Omental fat pad (tissue), 4 donors: ENCODE results near the gene TNFSF15. TPM values are rescaled to one million over a fixed set of nuclear protein-coding genes. Genes with fewer than 3 reads are reported as not detected.

Experiments
- ATAC-seq: fragments of 150-250 bp; one replicate; pipeline ENCODE4 v1.9.1; 2016; ENCODE audit warnings: mild to moderate bottlenecking, moderate library complexity; ENCODE audit not compliant: low FRiP score
- DNase-seq: peaks from one replicate; pipeline ENCODE4 v3.0.0-alpha.2; 2019; ENCODE audit warnings: low spot score
- total RNA-seq, 4 donors: library from RNA; depleted of rRNA; stranded (reverse); fragments of >200 nt; gene quantifications; one replicate each; pipeline ENCODE4 v1.1.0, GENCODE V29; 2016
- TF ChIP-seq, protein P1 (sequence below), 3 donors: fragments of 450-650 bp; IDR thresholded peaks; one replicate each; pipeline ENCODE4 v1.5.1; 2016 to 2017; ENCODE audit warnings: antibody characterized with exemption in 3 of 3, mild to moderate bottlenecking in 3 of 3, moderate library complexity in 2 of 3

Gene TNFSF15
- total RNA-seq, 4 donors from 2014 or later: 0.36 to 2.4 (median 0.50) TPM; not detected in 1

DNA sequence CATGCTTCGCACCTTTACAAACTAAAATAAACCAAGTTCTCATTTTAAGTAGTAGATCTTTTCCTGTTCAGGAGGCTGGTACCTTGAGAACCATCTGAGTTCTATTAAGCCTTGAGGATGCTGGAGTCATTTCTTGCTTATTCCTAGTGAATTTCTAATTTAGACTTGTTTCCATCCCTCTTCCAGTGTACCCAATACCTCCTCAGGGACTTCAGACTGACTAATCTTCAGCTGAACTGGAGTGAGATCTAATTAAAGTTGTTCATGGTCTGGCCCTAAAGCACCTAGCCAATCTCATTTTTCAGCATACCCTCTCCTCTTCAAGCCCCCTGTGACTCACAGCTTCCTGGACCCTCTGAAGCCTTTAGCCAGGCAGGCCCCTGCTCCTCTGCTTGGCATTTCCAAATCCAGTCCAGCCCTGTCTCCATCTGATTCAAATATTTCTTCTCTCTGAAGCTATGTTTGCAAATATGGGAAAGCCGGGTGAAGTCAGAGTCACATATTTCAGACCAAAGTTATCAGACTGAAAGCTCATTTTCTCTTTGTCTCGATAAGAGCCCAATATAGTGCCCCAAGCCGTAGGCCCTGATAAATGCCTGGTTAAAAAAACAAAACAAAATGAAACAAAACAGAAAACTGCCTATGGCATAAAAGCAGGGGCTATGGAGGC is 19.4 kb upstream of the TNFSF15 start:
- ATAC-seq (no peak), DNase-seq (no peak)
- TF ChIP-seq, protein P1, sequence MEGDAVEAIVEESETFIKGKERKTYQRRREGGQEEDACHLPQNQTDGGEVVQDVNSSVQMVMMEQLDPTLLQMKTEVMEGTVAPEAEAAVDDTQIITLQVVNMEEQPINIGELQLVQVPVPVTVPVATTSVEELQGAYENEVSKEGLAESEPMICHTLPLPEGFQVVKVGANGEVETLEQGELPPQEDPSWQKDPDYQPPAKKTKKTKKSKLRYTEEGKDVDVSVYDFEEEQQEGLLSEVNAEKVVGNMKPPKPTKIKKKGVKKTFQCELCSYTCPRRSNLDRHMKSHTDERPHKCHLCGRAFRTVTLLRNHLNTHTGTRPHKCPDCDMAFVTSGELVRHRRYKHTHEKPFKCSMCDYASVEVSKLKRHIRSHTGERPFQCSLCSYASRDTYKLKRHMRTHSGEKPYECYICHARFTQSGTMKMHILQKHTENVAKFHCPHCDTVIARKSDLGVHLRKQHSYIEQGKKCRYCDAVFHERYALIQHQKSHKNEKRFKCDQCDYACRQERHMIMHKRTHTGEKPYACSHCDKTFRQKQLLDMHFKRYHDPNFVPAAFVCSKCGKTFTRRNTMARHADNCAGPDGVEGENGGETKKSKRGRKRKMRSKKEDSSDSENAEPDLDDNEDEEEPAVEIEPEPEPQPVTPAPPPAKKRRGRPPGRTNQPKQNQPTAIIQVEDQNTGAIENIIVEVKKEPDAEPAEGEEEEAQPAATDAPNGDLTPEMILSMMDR (IDR thresholded peaks at IDR 0.05): no peak

DNA sequence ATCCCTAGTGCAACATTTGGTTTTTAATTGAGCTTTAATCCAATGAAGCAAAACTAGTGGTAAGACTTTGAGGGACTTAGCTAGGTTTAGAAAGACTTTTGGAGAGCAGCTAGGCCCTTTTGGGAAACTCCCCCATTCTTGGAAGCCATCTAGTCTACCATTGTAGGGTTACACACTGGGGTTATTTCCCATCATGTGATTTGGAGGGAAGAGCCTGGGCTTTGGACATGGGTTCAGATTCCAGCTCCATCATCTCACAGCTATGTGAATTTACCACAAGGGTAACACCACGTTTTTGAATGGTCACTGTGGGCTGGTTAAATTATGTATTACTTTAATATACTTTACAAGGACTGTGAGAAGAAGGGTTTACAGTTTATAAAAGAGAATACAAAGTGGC is 18.3 kb upstream of the TNFSF15 start:
- DNase-seq (no peak), ATAC-seq (no peak)
- TF ChIP-seq, protein P1 (IDR thresholded peaks at IDR 0.05): no peak

DNA sequence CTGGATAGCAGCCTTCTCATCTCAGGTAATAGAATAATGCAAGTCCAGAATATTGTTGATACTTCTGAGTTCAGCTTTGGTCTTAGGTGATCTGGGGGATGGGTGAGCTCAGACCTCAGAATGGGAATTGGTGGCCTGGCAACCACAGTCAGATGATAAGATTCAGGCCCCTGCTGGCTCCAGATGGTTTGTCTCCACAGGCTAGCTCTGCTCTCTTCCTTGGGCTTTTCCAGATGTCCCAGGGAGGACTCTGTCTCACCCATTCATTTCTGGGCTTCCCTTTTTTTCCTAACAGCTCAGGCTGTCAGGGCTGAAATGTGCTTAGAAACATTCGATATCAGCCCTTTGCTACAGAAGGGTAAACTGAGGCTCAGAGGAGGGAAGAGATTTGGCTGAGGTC is 17.6 kb upstream of the TNFSF15 start:
- TF ChIP-seq, protein P1 (IDR thresholded peaks at IDR 0.05): no peak
- no peak for DNase-seq
- no peak for ATAC-seq

DNA sequence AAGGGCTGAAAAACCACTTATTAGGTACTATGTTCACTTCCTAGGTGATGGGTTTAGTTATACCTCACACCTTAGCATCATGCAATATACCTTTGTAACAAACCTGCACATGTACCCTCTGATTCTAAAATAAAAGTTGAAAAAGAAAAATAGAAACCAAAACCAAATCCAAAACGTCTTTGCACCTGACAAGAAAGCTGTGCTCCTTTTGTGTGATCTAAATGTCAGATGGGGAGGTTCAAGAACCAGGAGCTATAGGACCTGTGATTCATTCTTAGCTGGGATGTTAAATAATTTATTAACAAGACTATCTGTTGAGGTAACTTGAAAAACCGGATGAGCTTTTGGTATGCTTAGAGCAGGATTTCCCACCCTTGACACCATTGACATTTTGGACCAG is 16.9 kb upstream of the TNFSF15 start:
- TF ChIP-seq, protein P1 (IDR thresholded peaks at IDR 0.05): no peak
- DNase-seq: no peak
- no peak for ATAC-seq

GRCh38 chr9:114820776-114821501 is 15.1 kb upstream of the TNFSF15 start:
- no peak for DNase-seq
- TF ChIP-seq, protein P1 (IDR thresholded peaks at IDR 0.05): no peak
- peak; percentile 20 for ATAC-seq

DNA sequence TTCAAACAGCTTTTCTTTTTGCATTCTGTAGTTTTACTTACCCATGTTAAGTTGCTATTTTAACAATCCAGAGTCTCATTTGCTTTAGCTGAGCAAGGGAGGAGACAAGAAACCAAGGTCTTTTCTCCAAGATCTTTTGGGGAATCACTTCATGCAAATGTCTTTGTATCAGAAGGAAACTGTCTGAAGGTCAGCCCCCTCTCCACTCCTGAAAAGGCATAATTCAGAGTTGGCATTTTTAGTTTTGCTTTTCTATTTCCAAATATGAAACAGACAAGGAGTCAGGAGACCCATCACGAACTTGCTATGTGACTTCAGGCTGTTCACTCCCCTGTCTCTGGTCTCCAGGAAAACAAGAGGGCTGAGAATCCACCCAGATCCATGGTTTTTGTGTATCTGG is 12.3 kb upstream of the TNFSF15 start:
- TF ChIP-seq, protein P1 (IDR thresholded peaks at IDR 0.05): no peak
- no peak for DNase-seq
- ATAC-seq: no peak
